Esophagus squamous epithelium (tissue), 5 donors: ENCODE measurements around the gene QSER1. TPM values are rescaled to one million over a fixed set of nuclear protein-coding genes. Genes with fewer than 3 reads are reported as not detected.

Experiments used
- DNase-seq: peaks from one replicate; lab custom pipeline; 2025; lab: John Stamatoyannopoulos, UW
- H3K27ac ChIP-seq, 4 donors: fragments of 200-600 bp; sonication (generic); one replicate each; pipeline ENCODE4 v1.5.1; 2016 to 2019; ENCODE audit warnings: mild to moderate bottlenecking in 1 of 4
- H3K27me3 ChIP-seq, 4 donors: fragments of 200-600 bp; sonication (generic); 1 replicate in 3 of 4; 2 replicates in 1 of 4; pipeline versions ENCODE4 v1.5.1 to v1.6.0; 2017 to 2021; ENCODE audit warnings: antibody characterized with exemption in 1 of 4
- H3K36me3 ChIP-seq, 3 donors: fragments of 200-600 bp; sonication (generic); one replicate each; pipeline ENCODE4 v1.5.1; 2016 to 2019
- H3K4me1 ChIP-seq, 3 donors: fragments of 200-600 bp; sonication (generic); one replicate each; pipeline ENCODE4 v1.5.1; 2017 to 2019
- H3K4me3 ChIP-seq, 4 donors: fragments of 200-600 bp; sonication (generic); 1 replicate in 3 of 4; 2 replicates in 1 of 4; pipeline ENCODE4 v1.5.1; 2016 to 2019; ENCODE audit warnings: mild to moderate bottlenecking in 2 of 4, moderate library complexity in 1 of 4
- H3K9me3 ChIP-seq, 3 donors: fragments of 200-600 bp; sonication (generic); one replicate each; pipeline ENCODE4 v1.5.1; 2016 to 2019
- CTCF ChIP-seq, 6 experiments: fragments of 450-650 bp in 4 of 6; fragments of 200-600 bp in 2 of 6; sonication (generic) in 2 of 6; IDR thresholded peaks; one replicate each; pipeline ENCODE4 v1.5.1; 2016 to 2019; ENCODE audit warnings: antibody characterized with exemption in 6 of 6, mild to moderate bottlenecking in 4 of 6, moderate library complexity in 4 of 6
- POLR2A ChIP-seq, 4 donors: fragments of 450-650 bp; IDR thresholded peaks; one replicate each; pipeline ENCODE4 v1.6.1; 2017; ENCODE audit warnings: antibody characterized with exemption in 4 of 4, mild to moderate bottlenecking in 4 of 4, moderate library complexity in 3 of 4
- WGBS, 2 donors: methylation state at CpG; one replicate each; pipeline ENCODE4 v1.1.5; 2018; 5-methylcytosine and 5-hydroxymethylcytosine counted together
- intact Hi-C: fragments of 100-400 bp; cut with DNase I; formaldehyde crosslinking; loops from one replicate; pipeline ENCODE4 v1.15.0; 2022
- total RNA-seq, 4 donors: library from RNA; depleted of rRNA; stranded (reverse); fragments of >200 nt; gene quantifications; one replicate each; pipeline ENCODE4 v1.1.0, GENCODE V29; 2016
- donor health status: DM: yes; HTN: yes; CAD: no.

Gene QSER1
- total RNA-seq, 4 donors from 2014 or later = 26.7 to 43.5 (median 33.3) TPM

- Histone ChIP-seq H3K27ac (no peak overlapping the region), H3K27me3 (no peaks in the 10 kb centered on the region), H3K4me1 (no peaks in the 10 kb centered on the region), H3K36me3 (peaks cover 0 to 35% (median 0%) of the 10 kb centered on the region in 3 donors), H3K4me3 (no peak overlapping the region), H3K9me3 (no peaks in the 10 kb centered on the region)
- TF ChIP-seq CTCF (IDR thresholded peaks at IDR 0.05) = no peak
- no peak for TF ChIP-seq POLR2A (IDR thresholded peaks at IDR 0.05)
- 55 to 68% methylated on average over 1 of the region's 1 CpG for WGBS, 2 donors
- intact Hi-C loops = no loop called here
- no peak for DNase-seq
Measured at GRCh38 chr11:32952421-32952820, 59.8 kb downstream of the QSER1 start.

- Histone ChIP-seq H3K27me3 (no peaks in the 10 kb centered on the region), H3K4me1 (no peaks in the 10 kb centered on the region), H3K36me3 (peaks cover 0 to 48% (median 0%) of the 10 kb centered on the region in 3 donors), H3K9me3 (no peaks in the 10 kb centered on the region), H3K4me3 (no peak overlapping the region), H3K27ac (no peak overlapping the region)
- intact Hi-C loops = no loop called here
- TF ChIP-seq POLR2A (IDR thresholded peaks at IDR 0.05) (no peak), CTCF (IDR thresholded peaks at IDR 0.05) (no peak)
- DNase-seq = no peak
Measured at GRCh38 chr11:32953700-32954099, 61.1 kb downstream of the QSER1 start.

- Histone ChIP-seq H3K4me3 (no peak overlapping the region), H3K9me3 (no peaks in the 10 kb centered on the region), H3K27me3 (no peaks in the 10 kb centered on the region), H3K4me1 (no peaks in the 10 kb centered on the region), H3K27ac (no peak overlapping the region), H3K36me3 (peaks cover 0 to 90% (median 0%) of the 10 kb centered on the region in 3 donors)
- WGBS, 2 donors = 0 to 2% methylated on average over 1 of the region's 1 CpG
- no peak for TF ChIP-seq POLR2A (IDR thresholded peaks at IDR 0.05)
- TF ChIP-seq CTCF (IDR thresholded peaks at IDR 0.05) = peak; percentile 51 to 79 (median 62)
- intact Hi-C loops = loop anchor here (5.0 kb wide), 1 partner anchor 107 kb away; no protein-coding TSS in a partner anchor
- no peak for DNase-seq
Measured at GRCh38 chr11:32960553-32961164, 68.0 kb downstream of the QSER1 start.

- no peaks in the 10 kb centered on the region for H3K9me3 ChIP-seq
- H3K27ac ChIP-seq = no peak overlapping the region
- no peak for DNase-seq
- intact Hi-C loops = loop anchor here (5.0 kb wide), 1 partner anchor 105 kb away; no protein-coding TSS in a partner anchor
- no peak overlapping the region for H3K4me3 ChIP-seq
- no peaks in the 10 kb centered on the region for H3K4me1 ChIP-seq
- peaks cover 0 to 89% (median 0%) of the 10 kb centered on the region in 3 donors for H3K36me3 ChIP-seq
- TF ChIP-seq CTCF (IDR thresholded peaks at IDR 0.05) (no peak), POLR2A (IDR thresholded peaks at IDR 0.05) (no peak)
- 86 to 91% methylated on average over 2 of the region's 2 CpGs for WGBS, 2 donors
- H3K27me3 ChIP-seq = no peaks in the 10 kb centered on the region
Measured at GRCh38 chr11:32962016-32962415, 69.4 kb downstream of the QSER1 start.

GRCh38 chr11:32963721-32964120, 71.1 kb downstream of the QSER1 start:
- TF ChIP-seq CTCF (IDR thresholded peaks at IDR 0.05) (no peak), POLR2A (IDR thresholded peaks at IDR 0.05) (no peak)
- WGBS, 2 donors = 82 to 100% methylated on average over 2 of the region's 2 CpGs
- H3K27ac ChIP-seq = no peak overlapping the region
- DNase-seq = no peak
- no peaks in the 10 kb centered on the region for H3K27me3 ChIP-seq
- peaks cover 0 to 78% (median 0%) of the 10 kb centered on the region in 3 donors for H3K36me3 ChIP-seq
- intact Hi-C loops = loop anchor here (5.0 kb wide), 1 partner anchor 104 kb away; no protein-coding TSS in a partner anchor
- H3K9me3 ChIP-seq = no peaks in the 10 kb centered on the region
- H3K4me1 ChIP-seq = no peaks in the 10 kb centered on the region
- no peak overlapping the region for H3K4me3 ChIP-seq
